HG02642 (cell line): Measurements from ENCODE around the gene ZNF782.
"Not testable (repeated sequence)": the region's sequence is repeated elsewhere in the genome, so short reads cannot be mapped to it uniquely, and the experiment has no call there.

Source experiments
- ATAC-seq: cut with Tn5 transposase; IDR thresholded peaks from one replicate; pipeline ENCODE4 v1.9.1; 2021; ENCODE audit warnings: mild to moderate bottlenecking; ENCODE audit not compliant: unreplicated experiment, poor library complexity

Gene ZNF782

GRCh38 chr9:96856363-96857286, 2.3 kb upstream of the ZNF782 start:
- peak; percentile 45 for ATAC-seq

GRCh38 chr9:96854651-96855273, 448 bp upstream of the ZNF782 start:
- no peak for ATAC-seq

- no peak for ATAC-seq
Observed at GRCh38 chr9:96852676-96853075, 1.6 kb downstream of the ZNF782 start.

GRCh38 chr9:96844040-96844439, 10.3 kb downstream of the ZNF782 start:
- no peak for ATAC-seq

GRCh38 chr9:96818533-96818932, 35.8 kb downstream of the ZNF782 start:
- ATAC-seq: no peak

DNA sequence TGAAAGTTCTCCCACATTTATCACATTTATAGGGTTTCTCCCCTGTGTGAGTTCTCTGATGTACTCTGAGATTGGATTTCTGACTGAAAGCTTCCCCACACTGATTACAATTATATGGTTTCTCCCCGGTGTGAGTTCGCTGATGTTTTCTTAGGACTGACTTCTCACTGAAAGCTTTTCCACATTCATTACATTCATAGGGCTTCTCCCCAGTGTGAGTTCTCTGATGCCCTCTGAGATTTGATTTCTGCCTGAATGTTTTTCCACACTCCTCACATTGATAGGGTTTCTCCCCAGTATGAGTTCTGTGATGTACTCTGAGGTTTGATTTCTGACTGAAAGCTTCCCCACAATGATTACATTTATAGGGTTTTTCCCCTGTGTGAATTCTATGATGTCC, 36.3 kb downstream of the ZNF782 start:
- ATAC-seq: no peak

DNA sequence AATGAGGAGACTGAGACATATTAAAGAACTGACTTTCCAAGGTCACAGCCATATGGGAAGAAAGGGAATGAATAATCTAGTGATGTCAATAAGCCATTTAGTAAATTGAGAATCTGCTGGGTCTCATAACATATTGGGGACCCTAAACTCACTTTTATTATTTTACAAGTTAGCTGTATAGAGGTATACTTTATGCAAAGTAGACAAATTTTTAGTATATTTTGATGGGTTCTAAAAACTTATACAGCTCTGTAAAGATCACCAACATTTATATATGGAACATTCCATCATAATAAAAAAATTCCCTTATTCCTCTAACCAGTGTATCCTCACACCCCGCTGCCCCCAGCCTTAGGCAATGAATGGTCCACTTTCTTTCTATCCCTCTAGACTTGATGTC, 40.7 kb downstream of the ZNF782 start:
- no peak for ATAC-seq

- not testable (repeated sequence) for ATAC-seq
Observed at GRCh38 chr9:96798959-96799358, 55.4 kb downstream of the ZNF782 start.

- ATAC-seq: no peak
Observed at GRCh38 chr9:96784021-96784420, 70.3 kb downstream of the ZNF782 start.

DNA sequence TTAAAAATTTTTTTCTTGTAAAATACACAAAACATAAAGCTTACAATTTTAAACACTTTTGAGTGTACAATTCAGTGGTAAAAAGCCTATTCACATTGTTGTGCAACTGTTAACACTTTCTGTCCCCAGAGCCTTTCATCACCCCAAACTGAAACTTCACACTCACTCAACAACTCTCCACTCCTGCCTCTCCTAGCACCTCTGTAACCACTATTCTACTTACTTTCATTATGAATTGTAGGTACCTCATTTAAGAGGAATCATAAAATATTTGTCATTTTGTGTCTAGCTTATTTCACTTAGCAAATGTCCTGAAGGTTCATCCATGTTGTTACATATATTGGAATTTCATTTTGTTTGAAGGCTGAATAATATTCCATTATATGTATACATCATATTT, 72.1 kb downstream of the ZNF782 start:
- ATAC-seq: no peak

- ATAC-seq: no peak
Observed at GRCh38 chr9:96781552-96781951, 72.8 kb downstream of the ZNF782 start.

- no peak for ATAC-seq
Observed at GRCh38 chr9:96779089-96779488, 75.2 kb downstream of the ZNF782 start.

DNA sequence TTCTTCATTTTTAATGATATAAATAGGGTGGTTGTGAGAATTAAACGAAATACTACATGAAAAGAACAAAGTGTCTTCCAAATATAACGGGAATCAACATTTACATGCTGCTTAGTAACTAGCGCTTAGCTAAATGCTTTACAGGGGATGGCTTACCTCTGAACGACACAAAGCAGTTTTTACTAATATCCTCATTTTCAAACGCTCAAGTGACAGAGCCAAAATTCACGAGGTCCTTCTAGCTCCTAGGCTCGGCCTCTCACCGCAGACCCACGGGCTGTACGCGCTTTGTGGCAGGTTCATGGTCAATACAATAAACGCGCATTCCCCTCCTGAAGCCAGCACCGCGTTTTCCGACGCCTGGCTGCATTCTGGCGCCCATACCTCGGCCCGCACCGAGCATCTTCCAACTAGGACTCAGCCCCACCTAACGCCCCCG, 76.9 kb downstream of the ZNF782 start:
- no peak for ATAC-seq

GRCh38 chr9:96771124-96771523, 83.2 kb downstream of the ZNF782 start:
- ATAC-seq: no peak

DNA sequence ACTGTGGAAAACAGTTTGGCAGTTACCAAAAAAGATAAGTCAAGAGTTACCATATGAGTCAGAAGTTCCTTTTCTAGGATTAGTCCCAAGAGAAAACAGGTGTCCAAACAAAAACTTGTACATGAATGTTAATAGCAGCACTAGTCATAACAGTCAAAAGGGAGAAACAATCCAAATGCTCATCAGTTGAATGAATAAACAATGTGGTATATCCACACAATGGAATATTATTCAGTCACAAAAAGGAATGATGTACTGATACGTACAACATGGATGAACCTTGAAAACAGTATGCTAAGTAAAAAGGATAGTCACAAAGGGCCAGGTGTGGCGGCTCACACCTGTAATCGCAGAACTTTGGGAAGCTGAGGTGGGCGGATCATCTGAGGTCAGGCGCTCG, 84.3 kb downstream of the ZNF782 start:
- no peak for ATAC-seq
